HEK293T (cell line): ENCODE measurements around the gene SP100.
"Not testable (repeated sequence)": the region's sequence is repeated elsewhere in the genome, so short reads cannot be mapped to it uniquely, and the experiment has no call there.

Experiments used
- CTCF ChIA-PET: fragments of 350-600 bp; formaldehyde crosslinking; extraction: SDS; loops from one replicate; lab custom pipeline; 2021; ENCODE audit warnings: antibody characterized with exemption, inconsistent platforms; lab: Yijun Ruan, JAX
- POLR2A ChIA-PET: fragments of 350-600 bp; formaldehyde crosslinking; extraction: SDS; loops from one replicate; lab custom pipeline; 2020; ENCODE audit warnings: antibody characterized with exemption, inconsistent platforms; lab: Yijun Ruan, JAX
- DNase-seq: peaks from one replicate; pipeline ENCODE4 v3.0.0; 2012; ENCODE audit warnings: mixed read lengths; ENCODE audit errors: extremely low spot score
- ARNT ChIP-seq: fragments of 450-650 bp; IDR thresholded peaks from 2 replicates; pipeline ENCODE4 v1.6.1; 2017; ENCODE audit warnings: mild to moderate bottlenecking
- BHLHE40 ChIP-seq: fragments of 450-650 bp; IDR thresholded peaks from 2 replicates; pipeline ENCODE4 v1.6.1; 2016; ENCODE audit warnings: mild to moderate bottlenecking, moderate library complexity, borderline replicate concordance
- CTBP1 ChIP-seq: fragments of 450-650 bp; IDR thresholded peaks from 2 replicates; pipeline ENCODE4 v1.6.1; 2016; ENCODE audit warnings: borderline replicate concordance
- ELF4 ChIP-seq: fragments of 450-650 bp; IDR thresholded peaks from 2 replicates; pipeline ENCODE4 v1.6.1; 2017; ENCODE audit warnings: antibody characterized with exemption
- FOXA1 ChIP-seq: fragments of 450-650 bp; IDR thresholded peaks from 2 replicates; pipeline ENCODE4 v1.6.1; 2016; ENCODE audit warnings: mild to moderate bottlenecking
- FOXK2 ChIP-seq: fragments of 450-650 bp; IDR thresholded peaks from 2 replicates; pipeline ENCODE4 v1.6.1; 2016; ENCODE audit warnings: mild to moderate bottlenecking
- FOXM1 ChIP-seq: fragments of 450-650 bp; IDR thresholded peaks from 2 replicates; pipeline ENCODE4 v1.6.1; 2017; ENCODE audit warnings: mild to moderate bottlenecking, borderline replicate concordance
- HDGF ChIP-seq: fragments of 450-650 bp; IDR thresholded peaks from 2 replicates; pipeline ENCODE4 v1.6.1; 2017; ENCODE audit warnings: antibody characterized with exemption, borderline replicate concordance
- L3MBTL2 ChIP-seq: fragments of 450-650 bp; conservative IDR thresholded peaks from 2 replicates; pipeline ENCODE4 v1.6.1; 2016; ENCODE audit warnings: mild to moderate bottlenecking
- LEF1 ChIP-seq: fragments of 450-650 bp; IDR thresholded peaks from 2 replicates; pipeline ENCODE4 v1.6.1; 2017; ENCODE audit warnings: mild to moderate bottlenecking, borderline replicate concordance
- NFRKB ChIP-seq: fragments of 450-650 bp; IDR thresholded peaks from 2 replicates; pipeline ENCODE4 v1.6.1; 2016; ENCODE audit warnings: mild to moderate bottlenecking, moderate library complexity
- PKNOX1 ChIP-seq: fragments of 450-650 bp; IDR thresholded peaks from 2 replicates; pipeline ENCODE4 v1.6.1; 2016
- SP1 ChIP-seq: fragments of 450-650 bp; IDR thresholded peaks from 2 replicates; pipeline ENCODE4 v1.6.1; 2017
- SUZ12 ChIP-seq: fragments of 450-650 bp; IDR thresholded peaks from 2 replicates; pipeline ENCODE4 v1.6.1; 2016; ENCODE audit warnings: mild to moderate bottlenecking
- TARDBP ChIP-seq: fragments of 450-650 bp; IDR thresholded peaks from 2 replicates; pipeline ENCODE4 v1.6.1; 2016
- ZNF384 ChIP-seq: fragments of 450-650 bp; IDR thresholded peaks from 2 replicates; pipeline ENCODE4 v1.6.1; 2016

SP100 gene

GRCh38 chr2:230459216-230459615, 43.2 kb downstream of the SP100 start:
- CTCF ChIA-PET: no interaction called here
- POLR2A ChIA-PET: no interaction called here
- no peak for DNase-seq
- TF ChIP-seq SUZ12: no peak
- no peak for TF ChIP-seq TARDBP
- TF ChIP-seq PKNOX1: no peak
- TF ChIP-seq FOXM1: no peak
- TF ChIP-seq LEF1: no peak
- no peak for TF ChIP-seq HDGF
- no peak for TF ChIP-seq ELF4
- TF ChIP-seq CTBP1: no peak
- no peak for TF ChIP-seq ARNT
- no peak for TF ChIP-seq FOXA1
- TF ChIP-seq NFRKB: no peak

- CTCF ChIA-PET: no interaction called here
- TF ChIP-seq HDGF (no peak), CTBP1 (no peak), FOXK2 (no peak), SUZ12 (no peak), L3MBTL2 (no peak), FOXM1 (no peak), NFRKB (no peak), BHLHE40 (no peak), TARDBP (no peak), SP1 (no peak), LEF1 (no peak), ZNF384 (no peak), ELF4 (no peak)
- DNase-seq: no peak
- POLR2A ChIA-PET: no interaction called here
These were observed 55.1 kb downstream of the SP100 start for GRCh38 chr2:230471074-230471473.

- POLR2A ChIA-PET: no interaction called here
- TF ChIP-seq FOXK2 (no peak), LEF1 (no peak), NFRKB (no peak), TARDBP (no peak), ELF4 (no peak), FOXM1 (no peak), CTBP1 (no peak), L3MBTL2 (no peak)
- CTCF ChIA-PET: no interaction called here
- DNase-seq: no peak
These were observed 56.6 kb downstream of the SP100 start for GRCh38 chr2:230472621-230473018.

GRCh38 chr2:230473378-230473777, 57.4 kb downstream of the SP100 start:
- ChIA-PET POLR2A (no interaction called here), CTCF (no interaction called here)
- TF ChIP-seq CTBP1 (no peak), FOXM1 (no peak), SUZ12 (no peak), ELF4 (no peak), SP1 (no peak), HDGF (no peak), ZNF384 (no peak), NFRKB (no peak), LEF1 (no peak), FOXK2 (no peak), ARNT (no peak), BHLHE40 (no peak), PKNOX1 (no peak), L3MBTL2 (no peak), FOXA1 (no peak), TARDBP (no peak)
- no peak for DNase-seq

- ChIA-PET POLR2A (no interaction called here), CTCF (no interaction called here)
- TF ChIP-seq ELF4: no peak
- TF ChIP-seq SP1: no peak
- TF ChIP-seq PKNOX1: no peak
- no peak for DNase-seq
These were observed 59.1 kb downstream of the SP100 start for GRCh38 chr2:230475143-230475542.

- TF ChIP-seq FOXM1 (no peak), PKNOX1 (no peak), SUZ12 (no peak), SP1 (no peak), ARNT (no peak), ZNF384 (no peak), TARDBP (no peak), HDGF (no peak), CTBP1 (no peak), BHLHE40 (no peak), LEF1 (no peak), FOXK2 (no peak)
- no peak for DNase-seq
- ChIA-PET CTCF (no interaction called here), POLR2A (no interaction called here)
These were observed 69.9 kb downstream of the SP100 start for GRCh38 chr2:230485801-230486341.

GRCh38 chr2:230491219-230491618, 75.2 kb downstream of the SP100 start:
- POLR2A ChIA-PET, CTCF ChIA-PET, DNase-seq: not testable (repeated sequence)
